OCI-LY3 (cell line): ENCODE measurements around the gene DRAP1.

Source experiments
- EZH2phosphoT487 ChIP-seq: fragments of 200-600 bp; shearing (Covaris generic); IDR thresholded peaks from 2 replicates; pipeline ENCODE4 v1.6.1; 2018; ENCODE audit warnings: antibody characterized with exemption, mixed run types, low read depth
- TF ChIP-seq, protein P1 (sequence below): fragments of 200-600, 300-600 bp; sonication (generic); IDR thresholded peaks from 2 replicates; pipeline ENCODE4 v1.5.1; 2014; ENCODE audit warnings: antibody characterized with exemption, low read length, low read depth

- TF ChIP-seq EZH2phosphoT487: no peak
- TF ChIP-seq, protein P1, sequence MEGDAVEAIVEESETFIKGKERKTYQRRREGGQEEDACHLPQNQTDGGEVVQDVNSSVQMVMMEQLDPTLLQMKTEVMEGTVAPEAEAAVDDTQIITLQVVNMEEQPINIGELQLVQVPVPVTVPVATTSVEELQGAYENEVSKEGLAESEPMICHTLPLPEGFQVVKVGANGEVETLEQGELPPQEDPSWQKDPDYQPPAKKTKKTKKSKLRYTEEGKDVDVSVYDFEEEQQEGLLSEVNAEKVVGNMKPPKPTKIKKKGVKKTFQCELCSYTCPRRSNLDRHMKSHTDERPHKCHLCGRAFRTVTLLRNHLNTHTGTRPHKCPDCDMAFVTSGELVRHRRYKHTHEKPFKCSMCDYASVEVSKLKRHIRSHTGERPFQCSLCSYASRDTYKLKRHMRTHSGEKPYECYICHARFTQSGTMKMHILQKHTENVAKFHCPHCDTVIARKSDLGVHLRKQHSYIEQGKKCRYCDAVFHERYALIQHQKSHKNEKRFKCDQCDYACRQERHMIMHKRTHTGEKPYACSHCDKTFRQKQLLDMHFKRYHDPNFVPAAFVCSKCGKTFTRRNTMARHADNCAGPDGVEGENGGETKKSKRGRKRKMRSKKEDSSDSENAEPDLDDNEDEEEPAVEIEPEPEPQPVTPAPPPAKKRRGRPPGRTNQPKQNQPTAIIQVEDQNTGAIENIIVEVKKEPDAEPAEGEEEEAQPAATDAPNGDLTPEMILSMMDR: peak; percentile 77
Measured at GRCh38 chr11:65891219-65892136, 27.7 kb upstream of the DRAP1 start.
